ENCODE data around the gene PIK3R6. TPM values are rescaled to one million over a fixed set of nuclear protein-coding genes. Genes with fewer than 3 reads are reported as not detected.

Gene PIK3R6
- total RNA-seq, 1 experiment from 2014 or later: not detected

- H3K23me2 ChIP-seq (ENCODE audit: insufficient read length, low read depth, low read length, poor library complexity, severe bottlenecking): no peaks in the 10 kb centered on the region
- no peak overlapping the region for H3K4ac ChIP-seq (ENCODE audit: low read depth, low read length)
- H3K4me1 Mint-ChIP-seq: peaks cover 16 to 24% of the 10 kb centered on the region in 2 experiments
- H3K9ac ChIP-seq (ENCODE audit: extremely low read depth, insufficient read length, low read length): no peak overlapping the region
- no peak overlapping the region for H3K4me2 ChIP-seq (ENCODE audit: insufficient read depth, insufficient read length, low read length)
- no peak overlapping the region for H3K14ac ChIP-seq (ENCODE audit: insufficient read depth, low read length)
- no peak overlapping the region for H3T11ph ChIP-seq (ENCODE audit: low read length)
- H3K23ac ChIP-seq (ENCODE audit: insufficient read length, low read depth, low read length): no peak overlapping the region
- H3K27ac ChIP-seq (ENCODE audit: insufficient read length, low read depth, low read length): no peak overlapping the region
- H3K79me1 ChIP-seq (ENCODE audit: insufficient read depth, low read depth, low read length, poor library complexity, severe bottlenecking): no peaks in the 10 kb centered on the region
- H3K9me3 Mint-ChIP-seq: no peaks in the 10 kb centered on the region; a peak in 1 of 5 replicates
- H3K27me3 Mint-ChIP-seq (ENCODE audit: low read depth): peaks cover 18% of the 10 kb centered on the region
- no peaks in the 10 kb centered on the region; the same call in 1 of the 2 replicates for H3K4me1 ChIP-seq (ENCODE audit: insufficient read depth, low read length)
- no peaks in the 10 kb centered on the region for H3K9me3 ChIP-seq (ENCODE audit: control insufficient read depth, low read depth, low read length)
- no peaks in the 10 kb centered on the region for H3K27me3 ChIP-seq (ENCODE audit: insufficient read depth, low read length)
- WGBS (ENCODE audit: extremely low coverage, insufficient read length, low lambda C conversion rate): no CpG with 5 or more reads among the region's 13 CpGs
- TF ChIP-seq CTCF (conservative IDR thresholded peaks at IDR 0.05): no peak
- H2AFZ ChIP-seq (ENCODE audit: low read length): no peak overlapping the region
- H2BK120ac ChIP-seq (ENCODE audit: low read depth, low read length, poor library complexity, severe bottlenecking): no peak overlapping the region
- no peaks in the 10 kb centered on the region; a peak in 1 of 7 replicates for H3K36me3 Mint-ChIP-seq (ENCODE audit: insufficient read depth in 1 of 3, low read depth in 3 of 3)
- H4K8ac ChIP-seq (replicated peaks; ENCODE audit: insufficient read length, low read depth, low read length): no peak overlapping the region
- H2BK20ac ChIP-seq (ENCODE audit: low read depth, low read length, poor library complexity, severe bottlenecking): no peak overlapping the region
- H4K5ac ChIP-seq (ENCODE audit: insufficient read length, low read depth, low read length): no peak overlapping the region
- H3K4me3 Mint-ChIP-seq: no peak overlapping the region
- H3K56ac ChIP-seq (ENCODE audit: insufficient read length, low read depth, low read length): no peak overlapping the region
- no peaks in the 10 kb centered on the region for H4K20me1 ChIP-seq (ENCODE audit: control insufficient read depth, insufficient read depth, insufficient read length)
- H2BK15ac ChIP-seq (ENCODE audit: low read depth, low read length): no peak overlapping the region
- peak; percentile 19 for DNase-seq
- H3K79me2 ChIP-seq (ENCODE audit: insufficient read depth, low read length): no peaks in the 10 kb centered on the region
- H3K27ac Mint-ChIP-seq: no peak overlapping the region
- no peak overlapping the region for H4K91ac ChIP-seq (ENCODE audit: insufficient read length, low read depth, low read length)
- no peak overlapping the region for H2BK12ac ChIP-seq (ENCODE audit: insufficient read length, low read depth, low read length)
- no peak overlapping the region for H2AK5ac ChIP-seq (ENCODE audit: insufficient read length, low read length)
- no peak overlapping the region for H2BK5ac ChIP-seq (ENCODE audit: insufficient read length, low read length)
- no peak overlapping the region for H3K18ac ChIP-seq (ENCODE audit: insufficient read length, low read depth, low read length)
Observed at GRCh38 chr17:8870406-8871040, 3.0 kb upstream of the PIK3R6 start.
